NCI-H1105 (cell line): ENCODE measurements around the gene FGD1.
A peak's percentile ranks its signal among the peaks of the same experiment; 100 is the strongest.
"Not testable (repeated sequence)": the region's sequence is repeated elsewhere in the genome, so short reads cannot be mapped to it uniquely, and the experiment has no call there.

Source experiments
- DNase-seq: peaks from one replicate; lab custom pipeline; 2025; lab: John Stamatoyannopoulos, UW

The FGD1 gene

GRCh38 chrX:54495814-54496516 lies at the start of gene FGD1:
FGD1 (minus strand) TSS chrX:54496234; CDS start chrX:54495432, 802 bp downstream.
- peak; percentile 43 for DNase-seq

DNA sequence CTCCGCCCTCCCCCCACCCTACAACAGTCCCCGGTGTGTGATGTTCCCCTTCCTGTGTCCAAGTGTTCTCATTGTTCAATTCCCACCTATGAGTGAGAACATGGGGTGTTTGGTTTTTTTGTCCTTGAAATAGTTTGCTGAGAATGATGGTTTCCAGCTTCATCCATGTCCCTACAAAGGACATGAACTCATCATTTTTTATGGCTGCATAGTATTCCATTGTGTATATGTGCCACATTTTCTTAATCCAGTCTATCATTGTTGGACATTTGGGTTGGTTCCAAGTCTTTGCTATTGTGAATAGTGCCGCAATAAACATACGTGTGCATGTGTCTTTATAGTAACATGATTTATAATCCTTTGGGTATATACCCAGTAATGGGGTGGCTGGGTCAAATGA lies 46.2 kb upstream of the FGD1 start:
- not testable (repeated sequence) for DNase-seq

GRCh38 chrX:54540289-54540688 lies 44.3 kb upstream of the FGD1 start:
- DNase-seq: no peak

DNA sequence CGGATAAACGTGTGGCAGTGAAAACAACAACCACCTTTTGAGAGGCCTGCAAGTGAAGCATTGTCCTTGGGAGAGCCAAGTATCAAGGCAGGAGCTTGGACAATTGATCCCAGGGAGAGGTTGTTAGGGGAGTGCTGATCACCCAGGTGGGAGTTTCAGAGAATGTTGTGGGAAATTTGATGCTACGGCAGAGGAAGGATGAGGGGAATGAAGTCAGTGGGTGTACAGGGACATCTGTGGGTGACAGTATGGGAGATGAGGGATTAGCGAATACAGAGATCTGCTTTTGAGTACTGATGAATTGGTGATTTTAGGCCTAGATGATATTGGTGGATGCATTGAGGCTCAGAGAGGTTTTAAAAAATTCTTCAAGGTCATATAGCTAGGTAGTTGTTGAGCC lies 38.2 kb upstream of the FGD1 start:
- no peak for DNase-seq

DNA sequence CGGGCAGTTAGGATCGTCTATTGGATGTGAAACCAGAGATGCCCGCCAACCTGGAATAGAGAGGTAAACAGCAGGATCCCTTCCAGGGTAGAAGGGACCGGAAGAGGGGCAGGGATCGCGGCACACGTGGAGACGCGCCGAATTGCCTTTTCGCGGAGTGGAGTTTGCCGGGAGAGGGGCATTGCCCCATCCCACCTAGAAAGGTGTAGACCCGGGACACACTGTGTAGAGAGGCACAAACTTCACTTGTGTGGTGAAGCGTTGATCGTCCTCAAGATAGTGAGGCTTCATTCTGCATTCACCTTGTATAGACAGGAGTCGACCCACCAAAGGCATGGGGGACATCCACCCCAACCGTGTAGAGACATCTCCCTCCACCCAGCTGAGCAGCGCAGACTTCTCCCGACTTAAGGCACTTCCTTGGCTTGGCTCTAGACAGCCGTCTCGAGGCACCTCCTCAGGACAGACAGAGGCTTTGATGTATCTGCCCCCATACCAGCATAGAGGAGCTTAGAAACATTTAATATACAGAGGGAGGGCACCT lies 34.4 kb upstream of the FGD1 start:
- no peak for DNase-seq

- peak; percentile 69 for DNase-seq
These were observed 33.7 kb upstream of the FGD1 start, which contains the start of gene GNL3L for GRCh38 chrX:54529552-54530356. GNL3L (plus strand) TSS chrX:54530219; CDS start chrX:54532567, 2,348 bp downstream.

DNA sequence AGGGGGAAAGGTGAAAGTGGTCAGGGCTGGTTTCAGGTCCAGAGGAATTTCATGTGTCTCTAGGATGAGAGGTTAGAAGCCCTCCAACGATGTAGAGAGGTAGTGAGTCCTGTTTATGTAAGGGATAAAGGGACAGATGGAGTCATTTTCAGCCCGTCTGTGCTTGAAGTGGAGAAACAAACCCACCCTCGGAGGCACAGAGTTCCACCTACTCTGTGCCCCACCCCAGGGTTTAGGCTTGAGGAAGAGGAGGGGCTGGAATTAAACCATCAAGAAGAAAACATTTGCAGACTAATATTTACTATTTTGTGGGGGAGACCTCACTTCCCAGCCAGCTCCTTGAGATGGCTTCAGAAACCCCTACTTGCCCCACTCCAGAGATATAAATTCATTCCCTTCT lies 33.1 kb upstream of the FGD1 start:
- DNase-seq: no peak

DNA sequence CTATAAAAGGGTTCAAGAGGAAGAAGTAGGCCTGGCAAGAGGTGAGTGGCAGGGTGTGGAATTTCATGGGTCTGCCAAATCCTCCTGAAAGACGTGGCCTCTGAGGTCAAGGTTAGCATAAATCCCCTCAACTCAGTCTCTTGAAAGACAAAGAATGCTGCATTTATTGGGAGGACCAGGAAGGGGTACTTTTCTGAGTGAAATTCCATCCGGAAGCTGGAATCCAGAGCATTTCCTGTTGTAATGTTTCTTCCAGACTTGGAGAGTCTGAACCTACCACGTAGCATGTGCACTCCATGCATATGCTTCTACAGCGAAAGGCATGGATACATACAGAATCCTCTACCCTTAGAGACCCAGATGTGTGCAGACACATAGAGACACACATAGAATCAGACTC lies 13.4 kb upstream of the FGD1 start:
- no peak for DNase-seq

DNA sequence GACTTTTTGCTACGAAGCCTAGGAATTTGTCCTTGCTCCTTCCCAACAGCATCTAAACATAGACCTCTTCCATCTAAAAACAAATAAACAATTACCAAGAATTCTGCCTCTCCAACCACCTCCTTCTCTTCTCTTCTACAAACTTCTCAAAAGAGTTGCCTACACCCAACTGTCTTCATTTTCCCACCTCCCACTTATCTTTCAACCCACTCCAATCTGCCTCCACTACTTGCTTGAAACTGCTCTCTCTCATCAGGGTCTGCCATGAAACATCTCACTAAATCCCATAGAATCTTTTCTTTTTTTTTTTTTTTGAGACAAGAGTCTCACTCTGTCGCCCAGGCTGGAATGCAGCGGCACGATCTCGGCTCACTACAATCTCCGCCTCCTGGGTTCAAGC lies 902 bp upstream of the FGD1 start:
- DNase-seq: no peak

GRCh38 chrX:54496517-54496852 lies 451 bp upstream of the FGD1 start:
- DNase-seq: no peak

DNA sequence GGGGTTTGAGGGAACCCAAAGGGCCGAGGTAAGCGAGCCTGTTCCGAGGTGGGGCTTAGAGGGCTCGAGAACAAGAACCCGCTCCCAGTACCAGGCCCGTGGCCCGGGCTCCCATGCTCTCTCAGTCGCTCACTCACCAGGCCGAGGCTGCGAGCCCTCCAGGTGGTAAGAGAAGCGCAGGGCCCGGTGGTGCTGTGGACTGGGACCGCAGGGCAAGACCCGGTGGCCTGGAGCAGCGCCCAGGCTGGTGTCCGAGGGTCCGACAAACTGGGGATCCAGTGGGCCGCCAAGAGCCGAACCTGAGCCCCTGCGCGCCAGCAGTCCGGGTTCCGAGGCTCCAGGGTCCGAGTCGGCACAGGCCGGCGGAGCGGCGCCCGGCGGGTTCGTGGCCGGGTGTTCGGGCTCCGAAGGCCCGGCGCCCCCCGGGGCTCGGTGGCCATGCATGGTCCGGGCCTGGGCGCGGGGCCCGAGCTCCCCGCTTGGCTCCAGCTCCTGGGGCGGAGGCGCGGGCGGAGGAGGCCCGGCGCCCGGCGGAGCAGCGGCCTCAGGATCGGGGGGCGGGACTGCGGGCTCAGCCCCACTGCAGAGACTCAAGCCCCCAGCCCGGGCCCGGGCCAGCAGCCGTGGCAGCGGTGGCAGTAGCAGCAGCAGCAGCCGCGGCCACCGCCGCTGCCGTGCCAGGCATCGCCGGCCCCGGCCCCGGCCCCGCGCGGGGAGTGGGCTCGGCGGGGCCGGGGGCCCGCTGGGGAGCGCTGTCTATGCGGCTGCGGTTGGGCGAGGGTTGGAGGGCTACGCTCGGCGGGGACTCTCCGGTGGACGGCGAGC lies 833 bp downstream of the FGD1 start:
- DNase-seq: no peak

DNA sequence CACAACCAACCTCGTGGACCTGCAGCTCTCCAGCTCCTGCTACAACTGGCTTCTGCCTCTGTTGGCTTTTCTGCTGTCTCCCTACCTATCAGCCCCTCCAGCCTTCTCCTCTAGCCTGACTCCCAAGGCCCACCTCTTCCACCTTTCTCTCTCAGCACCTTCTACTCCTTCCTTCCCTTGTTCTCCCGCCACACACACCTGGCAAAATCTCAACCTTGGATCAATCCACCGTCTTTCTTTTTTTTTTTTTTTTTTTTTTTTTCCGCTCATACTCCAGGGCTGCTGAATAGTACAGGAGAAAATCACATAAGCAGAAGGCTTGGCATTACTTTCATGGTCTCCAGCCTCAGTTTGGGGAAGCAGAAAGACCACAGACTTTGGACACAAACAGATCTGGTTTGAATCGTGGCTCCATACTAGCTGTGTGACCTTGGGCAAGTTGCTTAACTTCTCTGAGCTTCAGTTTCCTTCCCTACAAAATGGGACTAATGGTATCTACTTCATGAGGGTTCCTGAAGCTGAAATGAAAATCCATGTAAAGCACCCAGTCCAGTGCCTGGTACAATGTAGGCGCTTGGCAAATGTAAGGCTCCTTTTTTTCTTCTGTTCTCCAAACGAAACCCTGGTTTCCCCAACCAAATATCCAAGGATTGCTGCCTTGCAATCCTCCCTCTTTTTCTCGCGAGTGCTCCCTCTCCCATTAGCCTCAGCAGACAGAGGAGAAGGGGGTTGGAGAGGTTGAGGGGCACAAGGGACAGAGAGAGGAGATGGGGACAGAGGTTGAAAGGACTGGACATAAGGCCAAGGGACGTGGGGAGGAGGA lies 1.7 kb downstream of the FGD1 start:
- no peak for DNase-seq

DNA sequence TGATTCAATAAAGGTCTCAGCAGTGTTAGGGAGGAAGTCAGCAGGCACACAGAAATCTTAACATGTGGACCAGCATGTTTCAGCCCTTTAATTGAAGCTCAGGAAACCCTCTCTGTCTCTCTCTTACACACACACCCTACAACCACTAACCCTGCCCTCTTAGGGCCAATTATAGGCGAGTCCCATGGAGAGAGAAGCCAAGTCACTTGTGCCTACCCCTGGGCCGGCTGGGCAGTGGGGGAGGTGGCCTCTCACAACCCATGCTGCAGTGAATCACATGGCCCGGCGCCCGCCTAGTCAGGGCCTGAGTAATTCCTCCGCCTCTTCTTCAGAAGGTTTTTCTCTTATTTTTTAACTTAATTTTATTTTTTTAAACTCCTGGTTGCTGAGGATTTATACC lies 3.7 kb downstream of the FGD1 start:
- DNase-seq: no peak

DNA sequence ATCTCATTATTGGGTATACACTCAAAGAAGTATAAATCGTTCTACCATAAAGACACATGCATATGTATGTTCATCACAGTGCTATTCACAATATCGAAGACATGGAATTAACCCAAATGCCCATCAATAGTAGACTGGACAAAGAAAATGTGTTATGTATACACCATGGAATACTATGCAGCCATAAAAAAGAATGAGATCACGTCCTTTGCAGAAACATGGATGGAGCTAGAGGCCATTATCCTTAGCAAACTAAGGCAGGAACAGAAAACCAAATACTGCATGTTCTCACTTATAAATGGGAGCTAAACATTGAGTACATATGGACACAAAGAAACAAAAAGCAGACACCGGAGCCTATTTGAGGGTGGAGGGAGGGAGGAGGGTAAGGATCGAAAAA lies 6.2 kb downstream of the FGD1 start:
- not testable (repeated sequence) for DNase-seq

- no peak for DNase-seq
These were observed 11.4 kb downstream of the FGD1 start for GRCh38 chrX:54484666-54485065.

GRCh38 chrX:54483946-54484345 lies 12.1 kb downstream of the FGD1 start:
- DNase-seq: no peak

DNA sequence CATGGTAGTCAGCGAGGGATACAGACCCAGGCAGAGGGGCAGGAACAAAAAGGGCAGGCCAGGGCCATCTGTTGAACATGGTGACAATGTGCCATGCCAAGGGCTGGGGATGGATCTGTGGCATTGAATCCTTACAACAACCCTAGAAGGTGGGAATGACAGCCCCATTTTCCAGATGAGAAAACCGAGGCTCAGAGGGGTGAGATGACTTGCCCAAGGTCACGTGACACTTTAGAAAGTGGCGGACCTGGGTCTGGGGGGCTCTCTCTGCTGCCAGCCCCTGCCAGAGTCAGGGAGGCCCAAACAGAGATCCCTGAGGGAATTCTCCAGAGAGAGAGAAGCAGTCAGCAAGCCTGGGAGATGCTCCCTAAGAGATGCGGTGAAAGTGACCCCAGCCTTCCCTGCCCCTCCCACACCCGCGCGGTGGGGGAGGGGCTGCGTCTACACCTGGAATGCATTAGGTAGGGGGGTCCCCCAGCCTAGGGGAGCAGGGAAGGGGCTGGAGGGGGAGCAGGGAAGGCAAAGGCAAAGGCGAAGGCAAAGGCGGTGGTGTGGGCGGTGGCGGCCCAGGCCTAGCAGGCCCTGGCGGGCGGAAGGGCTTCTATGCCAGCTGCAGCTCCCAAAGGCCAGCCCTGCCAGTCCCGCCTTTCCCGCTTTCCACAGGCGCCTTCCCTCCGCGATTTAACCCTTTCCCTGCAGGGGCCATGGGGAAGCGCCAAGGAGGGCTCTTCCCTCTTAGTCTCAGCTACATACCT lies 13.0 kb downstream of the FGD1 start:
- no peak for DNase-seq

DNA sequence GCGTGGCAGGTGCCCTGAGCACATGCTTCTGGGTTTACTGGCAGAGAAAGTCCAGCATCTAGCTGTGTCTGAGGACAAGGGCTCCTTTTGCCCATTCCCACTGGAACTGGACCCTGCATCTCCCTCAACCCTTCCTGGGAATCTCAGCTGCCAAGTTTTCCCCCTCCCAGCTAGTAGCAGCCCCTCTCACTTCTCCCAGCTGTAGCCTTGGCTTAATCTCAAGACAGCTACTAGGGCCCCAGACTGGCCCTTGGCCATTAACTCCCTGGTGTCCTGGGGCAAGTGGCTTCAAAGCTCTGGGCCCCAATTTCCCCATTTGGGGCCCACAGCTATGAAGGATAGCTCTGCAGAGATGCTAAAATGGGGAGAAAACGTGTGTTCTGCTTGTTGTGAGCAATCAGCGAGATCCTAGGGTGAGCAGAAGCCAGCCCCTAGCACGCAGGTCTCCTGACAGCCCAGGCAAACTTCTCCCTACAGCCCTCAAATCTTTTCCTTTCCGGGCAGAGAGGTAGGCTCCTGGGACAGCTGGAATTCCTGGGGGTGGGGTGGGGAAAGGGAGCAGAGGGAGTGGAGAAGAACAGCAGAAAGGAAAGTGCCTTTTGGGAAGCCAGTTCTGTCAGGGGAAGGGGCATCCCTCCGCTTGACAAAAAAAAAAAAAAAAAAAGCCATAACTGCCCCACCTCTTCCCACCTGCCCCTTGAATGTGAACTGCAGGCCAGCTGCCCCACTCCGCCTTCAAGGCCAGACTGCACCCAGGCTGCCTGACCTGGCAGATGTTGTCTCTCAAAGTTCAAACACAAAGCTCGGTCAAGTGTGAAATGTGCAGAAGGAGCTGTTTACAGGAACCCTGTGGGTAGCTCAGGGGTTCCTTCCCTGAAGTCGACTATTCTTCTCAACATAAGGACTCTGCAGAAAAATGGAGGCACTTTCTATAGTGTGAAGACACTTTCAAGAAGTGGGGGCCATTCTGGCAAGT lies 16.6 kb downstream of the FGD1 start:
- DNase-seq: no peak
